HG02840 (cell line): Measurements from ENCODE around the gene CITED4.

Source experiments
- ATAC-seq: cut with Tn5 transposase; IDR thresholded peaks from one replicate; pipeline ENCODE4 v1.9.1; 2021; ENCODE audit warnings: mild to moderate bottlenecking, moderate library complexity, moderate number of reproducible peaks; ENCODE audit not compliant: unreplicated experiment, low FRiP score

The CITED4 gene

DNA sequence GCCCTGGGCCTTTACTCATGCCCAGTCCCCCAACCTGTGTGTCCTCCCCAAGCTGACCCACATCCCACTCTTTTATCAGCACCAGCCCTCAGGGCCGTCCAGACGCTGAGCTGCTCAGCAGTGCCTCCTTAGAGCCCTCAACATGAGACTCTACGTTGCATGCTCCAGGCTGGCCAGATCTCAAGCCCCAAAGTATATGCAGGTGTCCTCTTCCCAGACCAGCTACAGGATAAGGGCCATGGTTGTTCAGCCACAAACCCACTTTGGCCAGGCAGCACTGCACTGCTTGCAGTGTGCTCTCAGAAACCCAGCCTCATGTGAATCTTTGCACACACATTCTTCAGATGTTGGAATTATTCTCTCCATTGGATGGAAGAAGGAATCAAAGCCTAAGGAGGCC is 6.0 kb downstream of the CITED4 start:
- ATAC-seq, result no peak

DNA sequence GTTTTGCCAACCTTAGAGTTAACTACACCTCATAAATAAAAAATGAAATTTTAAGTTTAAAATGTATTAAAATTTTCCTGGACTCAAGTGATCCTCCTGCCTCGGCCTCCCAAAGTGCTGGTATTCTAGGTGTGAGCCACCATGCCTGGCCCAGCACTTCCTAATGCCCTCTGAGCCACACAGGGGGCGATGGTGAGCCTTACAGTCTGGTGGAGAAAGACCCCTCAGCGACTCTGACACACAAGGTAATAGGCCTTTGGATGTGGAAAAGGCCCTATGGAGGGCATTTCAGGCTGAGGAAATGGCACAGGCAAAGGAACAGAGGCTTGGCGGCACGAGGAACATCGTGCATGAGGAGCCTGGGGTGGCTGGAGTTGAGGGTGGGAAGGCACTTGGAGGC is 6.7 kb downstream of the CITED4 start:
- no peak for ATAC-seq

DNA sequence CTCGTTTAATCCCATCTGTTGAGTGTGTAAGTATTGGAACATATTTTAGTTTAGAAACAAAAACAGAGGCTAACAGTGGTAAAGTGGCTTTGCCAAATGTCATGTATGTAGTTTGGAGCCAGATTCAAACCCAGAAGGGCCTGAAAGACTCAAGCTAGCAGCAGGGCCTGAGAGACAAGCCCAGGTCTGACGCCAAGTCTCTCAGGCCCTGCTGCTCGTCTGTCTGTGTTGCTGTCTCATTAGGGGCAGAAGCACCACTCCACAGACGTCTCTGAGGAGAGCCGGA is 8.3 kb downstream of the CITED4 start:
- ATAC-seq, result no peak

DNA sequence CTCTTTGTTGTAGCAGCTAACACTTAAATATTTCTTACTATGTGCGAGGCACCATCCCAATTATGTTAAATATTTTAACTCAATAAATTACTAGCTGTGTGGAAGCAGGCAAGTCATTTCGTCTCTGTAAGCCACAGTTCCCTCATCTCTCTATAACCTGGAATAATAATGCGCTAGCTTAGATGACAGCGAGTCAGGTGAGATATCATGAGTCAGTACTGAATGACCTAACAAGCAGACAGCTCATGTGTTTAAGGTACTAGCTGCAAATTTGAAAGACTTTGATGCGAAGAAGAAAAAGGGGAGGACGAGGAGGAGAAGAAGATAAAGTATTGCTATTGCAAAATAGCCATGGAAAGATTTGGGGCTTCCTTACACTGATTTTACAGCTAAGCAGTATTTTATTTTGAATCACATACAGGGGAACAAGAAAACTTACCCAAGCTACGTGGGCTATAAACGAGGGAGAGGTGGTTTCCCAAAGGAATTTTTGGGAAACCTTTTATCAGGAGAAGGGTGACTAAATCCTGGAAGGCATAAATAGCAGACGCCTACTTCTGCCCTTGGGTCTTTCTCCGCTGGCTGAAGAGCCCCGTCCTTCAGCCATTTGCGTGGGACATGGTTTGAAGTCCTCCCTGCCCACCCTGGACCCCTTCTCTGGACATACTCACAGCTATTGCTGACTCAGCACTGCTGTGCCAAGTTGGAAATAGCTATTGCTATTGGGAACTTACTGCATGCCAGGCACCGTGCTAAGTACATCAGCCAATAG is 8.9 kb downstream of the CITED4 start:
- no peak for ATAC-seq

DNA sequence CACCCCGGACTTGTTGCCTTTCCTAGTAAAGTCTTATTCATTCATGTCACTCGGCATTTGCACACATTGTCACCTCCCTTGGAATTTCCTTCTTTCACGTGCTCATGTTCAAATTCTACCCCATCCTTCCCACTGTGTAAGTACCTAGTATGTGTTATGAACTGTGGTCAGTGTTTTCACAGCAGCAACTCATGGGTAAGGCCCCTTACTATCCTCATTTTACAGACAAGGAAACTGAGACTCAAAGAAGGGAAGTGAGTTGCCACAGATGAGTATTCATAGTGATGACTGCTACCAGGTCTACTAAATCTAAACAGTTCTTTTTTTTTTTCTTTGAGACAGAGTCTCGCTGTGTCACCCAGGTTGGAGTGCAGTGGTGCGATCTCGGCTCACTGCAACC is 10.5 kb downstream of the CITED4 start:
- ATAC-seq, result no peak

DNA sequence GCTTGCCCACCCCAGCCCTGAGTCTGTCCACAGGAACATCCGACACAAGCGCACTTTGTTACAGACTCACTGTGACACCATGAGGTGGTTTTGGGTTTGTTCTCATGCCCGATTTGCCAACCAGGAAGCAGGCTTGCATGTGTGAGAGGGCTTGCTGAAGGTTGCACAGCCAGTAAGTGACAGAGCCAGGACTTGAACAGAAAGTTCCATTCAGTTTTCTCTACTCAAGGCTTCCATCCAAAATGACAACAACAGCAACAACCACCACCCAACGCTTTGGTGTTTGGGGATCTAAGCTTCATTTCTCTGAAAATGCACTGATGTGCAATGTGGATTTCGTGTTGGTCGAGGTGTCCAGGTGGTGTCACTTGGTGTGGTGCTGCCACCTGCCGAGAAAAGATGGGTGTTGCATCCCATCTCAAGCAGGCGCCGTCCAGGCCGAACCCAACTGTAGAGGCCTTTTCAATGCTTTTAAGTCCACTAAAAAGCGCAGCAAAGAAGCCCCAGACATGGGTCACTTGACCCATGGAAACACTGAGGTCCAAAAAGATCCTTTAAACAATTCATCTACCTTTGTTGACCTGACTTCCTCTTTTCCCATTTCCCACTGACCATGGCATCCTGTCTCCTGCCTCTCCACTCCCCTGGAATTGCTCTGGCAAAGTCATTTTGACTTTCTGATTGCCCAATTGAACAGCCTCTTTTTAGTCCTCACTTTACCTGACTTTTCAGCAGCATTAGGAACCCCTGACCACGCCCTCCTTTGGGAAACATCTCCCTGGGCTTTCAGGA is 12.2 kb downstream of the CITED4 start:
- ATAC-seq, result no peak

DNA sequence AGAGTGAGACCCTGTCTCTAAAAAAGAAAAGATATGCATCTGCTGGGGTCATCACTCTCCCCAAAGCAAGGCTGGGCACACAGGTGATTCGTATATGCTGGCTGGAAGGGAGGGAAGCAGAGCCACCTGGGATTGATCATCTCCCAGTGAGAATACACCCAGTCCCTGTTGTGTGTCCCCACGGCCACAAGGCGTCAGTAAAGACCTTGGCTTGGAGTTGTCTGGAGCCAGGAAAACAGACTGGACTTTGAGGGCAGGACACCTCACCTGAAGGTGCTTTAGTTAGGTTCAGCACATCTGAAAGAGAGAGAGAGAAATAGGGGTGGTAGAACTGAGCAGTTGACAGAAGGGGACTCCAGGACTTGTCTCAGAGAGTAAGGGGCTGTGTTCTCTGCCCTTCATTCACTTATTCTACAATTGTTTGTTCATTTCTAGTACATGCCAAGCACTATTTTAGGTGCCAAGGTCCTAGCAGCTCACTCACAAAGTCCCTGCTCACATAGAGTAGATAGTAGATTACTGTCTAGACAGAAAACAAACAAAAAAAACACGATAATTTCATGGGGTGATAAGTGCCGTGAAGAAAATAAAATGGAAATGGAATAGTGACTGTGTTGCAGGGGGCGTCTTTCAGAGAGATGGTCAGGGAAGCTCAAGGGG is 13.5 kb downstream of the CITED4 start:
- ATAC-seq, result no peak

DNA sequence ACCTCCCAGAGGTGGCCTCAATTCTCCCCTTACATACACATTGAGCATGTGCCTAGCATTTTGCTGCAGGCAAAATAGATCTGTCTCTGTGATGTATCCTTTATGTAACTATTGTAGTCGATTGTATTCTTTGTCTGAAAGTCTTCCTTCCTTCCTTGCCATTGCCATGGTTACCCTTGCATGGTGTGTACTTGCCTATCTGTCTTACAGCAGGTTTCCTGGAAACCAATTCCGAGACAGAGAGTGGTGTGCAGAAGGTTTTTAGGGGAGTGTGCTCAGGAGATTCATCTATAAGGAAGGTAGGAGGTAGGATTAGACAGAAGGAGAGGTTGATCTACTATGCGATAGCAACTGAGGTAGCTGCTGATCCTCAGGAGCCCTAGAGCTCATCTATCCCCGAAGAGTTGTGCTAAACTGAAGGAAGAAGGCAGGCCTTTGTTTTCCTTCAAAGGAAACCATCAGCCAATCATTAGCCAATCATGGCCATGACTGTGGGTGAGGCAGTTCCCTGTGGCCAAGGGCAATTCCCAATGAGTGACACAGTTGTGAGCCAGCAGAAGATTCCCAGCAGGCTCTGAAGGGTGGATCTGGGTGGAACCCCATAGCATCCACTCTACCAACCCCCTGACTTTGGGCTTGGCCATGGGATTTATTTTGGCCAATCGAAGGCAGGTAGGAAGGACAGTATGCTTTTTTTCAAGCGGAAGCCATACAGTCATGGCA is 15.0 kb downstream of the CITED4 start:
- no peak for ATAC-seq

DNA sequence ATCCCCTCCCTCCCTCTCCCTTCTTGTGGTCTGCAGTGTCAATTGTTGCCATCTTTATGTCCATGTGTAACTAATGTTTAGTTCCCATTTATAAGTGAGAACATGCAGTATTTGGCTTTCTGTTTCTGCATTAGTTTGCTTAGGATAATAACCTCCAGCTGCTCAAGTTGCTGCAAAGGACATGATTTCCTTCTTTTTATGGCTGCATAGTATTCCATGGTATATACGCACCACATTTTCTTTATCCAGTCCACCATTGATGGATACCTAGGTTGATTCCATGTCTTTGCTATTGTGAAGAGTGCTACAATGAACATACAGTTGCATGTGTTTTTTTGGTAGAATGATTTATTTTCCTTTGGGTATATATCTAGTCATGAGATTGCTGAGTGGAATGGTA is 16.3 kb downstream of the CITED4 start:
- no peak for ATAC-seq

DNA sequence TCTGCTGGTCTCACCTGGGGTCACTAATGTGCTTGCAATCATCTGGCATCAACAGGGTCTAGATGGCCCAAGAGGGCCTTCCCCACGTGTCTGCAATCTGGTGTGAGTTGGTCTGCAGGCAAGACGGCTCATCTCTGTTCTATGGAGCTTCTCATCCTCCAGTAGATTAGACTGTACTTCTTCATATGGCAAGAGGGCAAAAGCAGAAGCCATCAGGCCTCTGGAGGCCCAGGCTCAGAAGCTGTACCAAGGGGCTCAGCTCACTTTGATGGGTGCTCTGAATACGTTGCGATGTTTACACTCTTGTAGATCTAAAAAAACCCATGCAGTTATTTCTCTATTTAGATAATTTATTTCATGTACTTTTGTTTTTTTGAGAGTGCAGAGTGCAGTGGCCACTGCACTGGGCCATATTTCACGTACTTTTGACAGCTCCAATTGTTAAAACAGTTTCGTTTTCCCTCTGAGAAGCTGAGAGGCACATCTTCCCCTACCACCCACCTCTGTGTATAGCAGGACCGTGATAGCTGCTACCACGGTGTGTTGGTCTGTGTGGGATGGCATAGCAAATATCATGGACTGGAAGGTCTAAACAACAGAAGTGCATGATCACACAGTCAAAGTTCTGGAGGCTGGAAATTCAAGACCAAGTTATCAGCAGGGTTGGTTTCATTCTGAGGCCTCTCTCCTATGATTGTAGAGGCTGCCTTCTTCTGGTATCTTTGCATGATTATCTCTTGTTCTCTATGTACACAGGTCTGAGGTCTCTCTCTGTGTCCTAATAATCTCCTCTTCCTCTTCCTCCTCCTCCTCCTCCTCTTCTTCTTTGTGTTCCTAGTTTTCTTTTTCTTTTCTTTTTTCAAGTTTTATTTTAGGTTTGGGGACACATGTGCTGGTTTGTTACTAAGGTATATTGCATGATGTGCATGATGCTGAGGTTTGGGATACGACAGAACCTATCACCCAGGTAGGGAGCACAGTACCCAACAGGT is 17.0 kb downstream of the CITED4 start:
- no peak for ATAC-seq

DNA sequence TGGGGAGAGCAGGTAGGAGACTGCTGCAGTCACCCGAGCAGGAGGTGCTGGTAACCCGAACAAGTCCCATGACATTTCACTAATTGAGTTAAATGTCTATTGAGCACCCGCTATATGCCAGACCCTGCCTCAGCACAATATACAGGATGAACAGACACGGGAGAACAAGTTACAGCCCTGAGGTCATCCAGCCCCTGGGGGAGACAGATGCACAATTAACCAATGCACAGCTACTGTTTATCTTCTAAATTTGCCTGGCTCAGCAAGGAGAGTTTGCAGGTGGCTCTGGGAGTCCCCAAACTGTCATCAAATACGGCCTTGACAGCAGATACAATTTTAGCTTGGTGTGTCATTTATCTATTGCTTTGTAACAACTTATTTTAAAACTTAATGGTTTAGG is 18.1 kb downstream of the CITED4 start:
- ATAC-seq, result no peak

DNA sequence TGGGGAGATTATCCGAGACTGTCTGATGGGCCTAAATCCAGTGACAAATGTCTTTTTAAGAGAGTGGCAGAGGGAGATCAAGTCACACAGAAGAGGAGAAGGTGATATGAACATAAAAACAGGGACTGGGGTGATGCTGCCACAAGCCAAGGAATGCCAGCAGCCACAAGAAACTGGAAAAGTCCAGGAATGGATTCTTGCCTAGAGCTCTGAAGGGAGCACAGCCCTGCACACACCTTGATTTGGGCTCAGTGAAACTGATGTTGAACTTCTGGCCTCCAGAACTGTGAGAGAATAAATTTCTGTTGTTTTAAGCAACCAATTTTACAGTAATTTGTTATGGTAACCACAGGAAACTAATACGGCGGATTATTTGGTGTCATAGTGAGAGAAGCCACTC is 19.5 kb downstream of the CITED4 start:
- no peak for ATAC-seq

DNA sequence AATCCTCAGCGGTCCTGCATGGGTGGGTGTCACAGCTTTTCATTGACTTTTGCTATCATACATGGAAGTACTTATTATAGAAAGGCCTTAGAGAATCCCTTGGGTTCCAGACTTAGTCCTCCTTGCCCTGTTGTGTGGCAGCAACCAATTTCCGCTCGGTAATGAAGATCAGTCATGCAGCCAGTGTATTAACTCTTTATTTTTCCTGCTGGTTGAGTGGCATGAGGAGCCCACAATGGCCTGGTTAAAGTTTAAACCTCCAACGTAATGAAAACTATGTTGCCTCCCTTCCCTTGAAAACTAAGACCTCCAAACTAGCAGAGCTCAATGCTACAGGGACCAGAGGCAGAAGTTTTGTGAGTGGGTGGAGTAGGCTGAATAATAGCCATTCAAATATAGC is 20.0 kb downstream of the CITED4 start:
- no peak for ATAC-seq

DNA sequence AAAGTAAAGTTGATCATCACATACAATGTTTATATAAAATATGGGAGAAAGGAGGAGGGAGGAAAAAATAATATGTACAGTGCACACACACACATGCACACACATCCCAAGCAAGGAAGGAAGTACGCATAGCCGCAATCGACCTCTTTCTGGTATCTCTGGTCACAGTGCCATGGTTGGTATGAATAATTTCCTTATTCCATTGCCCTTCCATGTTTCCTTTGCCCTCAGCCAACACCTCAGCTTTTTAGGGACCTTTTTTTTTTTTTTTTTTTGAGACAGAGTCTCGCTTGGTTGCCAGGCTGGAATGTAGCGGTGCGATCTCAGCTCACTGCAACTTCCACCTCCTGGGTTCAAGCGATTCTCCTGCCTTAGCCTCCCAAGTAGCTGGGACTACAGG is 20.6 kb downstream of the CITED4 start:
- no peak for ATAC-seq

DNA sequence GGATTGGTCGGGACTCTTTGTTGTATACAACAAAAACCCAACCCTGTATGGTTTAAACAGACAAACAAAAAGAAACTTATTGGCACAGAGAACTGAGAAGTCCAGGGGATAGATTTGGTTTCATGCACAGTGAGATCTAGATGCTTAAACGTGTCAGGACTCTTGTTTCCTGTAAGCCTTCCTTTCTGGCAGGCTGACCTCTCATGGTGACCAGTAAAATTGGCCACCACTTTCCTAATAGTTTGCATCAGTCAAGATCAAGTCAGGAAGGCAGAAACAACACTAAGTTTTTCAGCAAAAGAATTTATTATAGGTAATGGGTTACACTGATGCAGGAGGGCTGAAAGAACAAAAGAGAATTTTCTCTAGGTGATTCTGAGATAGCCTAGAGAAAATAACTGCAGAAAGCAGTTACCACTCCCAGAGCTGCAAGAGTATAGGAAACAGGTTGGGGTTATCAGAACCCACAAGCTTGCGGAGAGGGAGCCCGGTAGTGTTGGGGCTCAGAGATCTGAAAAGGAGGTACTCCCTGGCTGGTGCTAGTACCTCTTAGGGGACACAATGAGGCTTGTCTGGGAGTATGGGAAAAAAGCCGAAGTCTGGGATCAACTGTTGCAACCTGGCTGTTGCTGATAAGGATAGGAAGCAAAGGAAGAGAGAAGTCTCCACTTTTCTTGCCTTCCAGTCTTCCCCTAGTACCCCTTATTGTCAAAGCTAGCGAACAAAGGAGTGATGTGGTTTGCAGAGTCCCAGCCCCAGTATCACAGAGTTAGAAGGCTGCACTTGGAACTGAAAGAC is 21.4 kb downstream of the CITED4 start:
- no peak for ATAC-seq

DNA sequence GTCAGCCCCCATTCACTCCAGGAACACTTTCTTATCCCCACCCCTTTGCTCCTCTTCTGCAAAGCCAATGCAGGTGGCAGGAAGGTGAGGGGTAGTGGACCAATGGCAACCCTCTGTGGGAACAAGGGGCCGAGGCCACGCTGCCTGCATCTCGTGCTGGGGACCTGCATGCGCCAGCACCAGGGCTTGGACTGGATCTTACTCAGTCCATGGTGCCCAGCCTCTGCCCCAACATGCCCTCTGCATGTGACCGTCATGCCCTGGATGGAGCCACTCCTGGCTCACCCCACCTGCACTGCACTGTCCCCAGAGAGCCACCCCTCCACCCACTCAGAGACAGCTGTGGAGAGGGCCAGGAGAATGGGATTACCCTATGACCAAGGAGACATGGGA is 22.2 kb downstream of the CITED4 start:
- no peak for ATAC-seq

DNA sequence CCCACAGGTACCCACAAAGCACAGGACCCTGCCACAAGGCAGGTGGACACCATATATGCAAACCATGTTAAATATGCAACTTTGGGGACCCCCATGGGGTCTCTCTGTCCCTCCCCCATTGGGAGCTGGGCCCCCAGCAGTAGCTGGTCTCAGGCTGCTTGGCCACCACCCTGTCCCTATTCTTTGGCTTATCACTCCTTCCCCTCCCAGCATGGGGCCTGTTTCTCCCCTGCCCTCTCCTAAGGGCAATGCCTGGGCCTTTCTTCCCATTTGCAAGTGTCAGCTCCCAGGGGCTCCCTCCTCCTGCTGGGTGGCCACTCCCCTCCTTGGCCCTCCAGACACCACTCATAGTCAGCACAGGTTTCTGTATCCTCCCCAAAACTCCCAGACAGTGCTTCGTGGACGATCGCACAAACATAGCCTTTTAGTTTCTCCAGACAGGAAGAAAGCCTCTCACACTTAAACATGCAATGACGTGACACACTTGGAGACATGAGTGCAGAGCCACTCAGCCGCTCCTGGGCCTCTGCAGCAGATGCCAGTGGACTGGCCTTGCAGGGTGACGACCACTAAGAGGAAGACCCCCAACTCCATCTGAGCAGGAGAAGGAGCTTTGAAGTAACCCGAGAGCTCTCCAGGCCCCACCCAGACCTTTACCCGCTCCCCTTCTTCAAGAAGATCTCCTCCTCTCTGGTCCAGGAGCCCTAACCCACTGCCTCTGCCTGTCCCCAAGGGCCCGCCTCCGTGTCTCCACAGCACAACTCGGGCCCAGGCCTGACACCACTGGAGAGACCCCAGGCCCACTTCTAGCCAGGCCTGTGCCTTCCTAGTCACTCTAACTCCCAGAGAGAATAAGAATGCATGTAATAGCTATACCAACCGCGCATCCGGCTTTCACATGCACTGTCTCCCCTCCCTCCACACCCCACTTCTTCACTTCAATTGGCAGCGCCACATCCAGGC is 22.9 kb downstream of the CITED4 start:
- no peak for ATAC-seq
